Left lung (tissue), 10 donors: ENCODE measurements around the gene PCDHGA1. TPM values are rescaled to one million over a fixed set of nuclear protein-coding genes. Genes with fewer than 3 reads are reported as not detected.

Source experiments
- ATAC-seq: fragments of 200-7000 bp; cut with Tn5 transposase; one replicate; pipeline ENCODE4 v1.9.1; 2020; ENCODE audit warnings: moderate library complexity
- DNase-seq, 4 donors: peaks; one replicate each; pipeline ENCODE4 v3.0.0-alpha.2; 2013 to 2020
- H3K27ac ChIP-seq, 2 donors: fragments of 200-600 bp; sonication (generic) in 1 of 2; one replicate each; pipeline versions ENCODE4 v1.5.0 to v1.8.0; 2020 to 2021
- H3K27me3 ChIP-seq, 2 donors: fragments of 200-600 bp; sonication (generic) in 1 of 2; one replicate each; pipeline versions ENCODE4 v1.5.0 to v1.8.0; 2020 to 2021
- H3K36me3 ChIP-seq, 2 donors: fragments of 200-600 bp; sonication (generic) in 1 of 2; one replicate each; pipeline versions ENCODE4 v1.5.0 to v1.8.0; 2020 to 2021
- H3K4me1 ChIP-seq, 2 donors: fragments of 200-600 bp; one replicate each; pipeline ENCODE4 v1.8.0; 2021
- H3K4me3 ChIP-seq, 2 donors: fragments of 200-600 bp; sonication (generic) in 1 of 2; one replicate each; pipeline versions ENCODE4 v1.5.0 to v1.8.0; 2020 to 2021; ENCODE audit warnings: mild to moderate bottlenecking in 1 of 2
- H3K9me3 ChIP-seq, 2 donors: fragments of 200-600 bp; sonication (generic) in 1 of 2; one replicate each; pipeline versions ENCODE4 v1.5.0 to v1.8.0; 2020 to 2021
- CTCF ChIP-seq, 2 donors: fragments of 200-600 bp; sonication (generic) in 1 of 2; IDR thresholded peaks; one replicate each; pipeline versions ENCODE4 v1.5.0 to v1.8.0; 2021; ENCODE audit warnings: antibody characterized with exemption in 2 of 2
- intact Hi-C, 2 donors: fragments of 100-400 bp; cut with DNase I; formaldehyde crosslinking; loops; one replicate each; pipeline versions ENCODE4 v1.11.2 to v1.14.2; 2022
- polyA plus RNA-seq, 6 donors: library from polyadenylated mRNA; unstranded; fragments of 120-200 nt; gene quantifications; one replicate each; pipeline ENCODE4 v1.2.1, GENCODE V29; 2013; ENCODE audit not compliant: insufficient read length in 6 of 6
- total RNA-seq, 2 donors: library from RNA; stranded (reverse); fragmentation: NEBNext Ultra II Directional; extraction: Animal tissue kit (Norgen Biotek cat#: 25700); gene quantifications; one replicate each; pipeline ENCODE4 v1.2.1, GENCODE V29; 2021
- donor health status: DM: no; HTN: yes; CAD: no.
- donor health status: DM: no; HTN: no; CAD: no.

PCDHGA1 gene
- total and polyA plus RNA-seq, 8 donors, result 0.38 to 1.1 (median 0.75) TPM

- intact Hi-C loops, result no loop called here
- Histone ChIP-seq H3K9me3 (no peaks in the 10 kb centered on the region), H3K4me3 (peak overlapping the region; percentile 51 to 52), H3K27me3 (peaks cover 11 to 58% of the 10 kb centered on the region in 2 donors), H3K4me1 (peaks cover 20 to 25% of the 10 kb centered on the region in 2 donors), H3K27ac (no peak overlapping the region), H3K36me3 (no peaks in the 10 kb centered on the region)
- ATAC-seq (peak; percentile 34), DNase-seq (peak in 2 of 4 donors; percentile 73 to 91)
- peak in 1 of 2 donors; percentile 24 for TF ChIP-seq CTCF (IDR thresholded peaks at IDR 0.05)
These were observed 148.1 kb downstream of the PCDHGA1 start for GRCh38 chr5:141478321-141478945.

DNA sequence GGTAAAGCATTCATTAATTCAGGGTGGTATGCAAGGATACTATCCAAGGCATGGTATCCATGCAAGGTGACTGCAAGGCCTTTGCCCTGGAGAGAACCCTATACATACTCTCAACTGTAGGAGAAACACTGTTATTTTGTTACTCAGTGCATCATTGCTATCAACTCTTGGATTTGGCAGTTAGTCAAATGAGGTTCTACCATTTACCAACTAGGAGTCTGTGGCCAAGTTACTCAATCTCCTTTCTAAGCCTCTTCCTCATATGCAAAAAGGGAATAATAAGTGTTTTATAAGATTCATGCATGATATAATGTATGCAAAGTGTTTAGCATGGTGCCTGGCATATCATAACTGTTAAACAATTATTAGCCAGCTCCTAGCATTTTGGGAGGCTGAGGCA is 149.5 kb downstream of the PCDHGA1 start:
- DNase-seq (no peak), ATAC-seq (no peak)
- Histone ChIP-seq H3K27me3 (peaks cover 13 to 71% of the 10 kb centered on the region in 2 donors), H3K4me3 (peak overlapping the region in 1 of 2 donors; percentile 52), H3K36me3 (no peaks in the 10 kb centered on the region), H3K4me1 (peaks cover 25 to 31% of the 10 kb centered on the region in 2 donors), H3K9me3 (no peaks in the 10 kb centered on the region), H3K27ac (no peak overlapping the region)
- no peak for TF ChIP-seq CTCF (IDR thresholded peaks at IDR 0.05)
- intact Hi-C loops, result no loop called here

DNA sequence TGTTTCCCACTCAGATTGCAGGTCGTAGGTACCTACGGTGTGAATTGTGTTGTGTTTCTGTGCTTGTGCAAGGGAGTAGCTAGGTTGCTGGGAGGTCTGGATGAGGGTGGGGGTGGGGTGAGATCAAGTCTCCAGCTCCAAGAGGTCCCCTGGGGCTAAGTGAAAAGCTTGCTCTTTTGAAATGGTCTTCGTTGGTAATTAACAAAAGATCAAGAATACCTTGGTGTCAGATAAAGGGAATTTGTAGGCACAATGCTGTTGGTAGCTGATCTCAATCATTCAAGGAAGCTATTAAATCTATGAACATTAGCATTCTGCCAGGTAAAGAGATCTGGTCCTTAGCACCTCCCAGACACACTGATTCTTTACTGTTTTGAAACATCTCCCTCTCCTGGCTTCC is 153.6 kb downstream of the PCDHGA1 start:
- TF ChIP-seq CTCF (IDR thresholded peaks at IDR 0.05), result no peak
- no peak for DNase-seq
- no peak overlapping the region for H3K4me3 ChIP-seq
- no peak overlapping the region for H3K27ac ChIP-seq
- ATAC-seq, result no peak
- no peaks in the 10 kb centered on the region for H3K9me3 ChIP-seq
- peaks cover 0 to 15% of the 10 kb centered on the region in 2 donors for H3K36me3 ChIP-seq
- intact Hi-C loops, result no loop called here
- H3K4me1 ChIP-seq, result peaks cover 10 to 12% of the 10 kb centered on the region in 2 donors
- peaks cover 10 to 73% of the 10 kb centered on the region in 2 donors for H3K27me3 ChIP-seq

- no peak for ATAC-seq
- no peak for TF ChIP-seq CTCF (IDR thresholded peaks at IDR 0.05)
These were observed 154.0 kb downstream of the PCDHGA1 start for GRCh38 chr5:141484310-141484640.

GRCh38 chr5:141484641-141485311 is 154.5 kb downstream of the PCDHGA1 start, which contains the start of gene PCDHGC4:
Gene PCDHGC4 (plus strand): TSS chr5:141485030. CDS start chr5:141485174, 144 bp downstream.
- peak within 1 kb of the TSS in 1 of 2 donors; percentile 13 for H3K4me3 ChIP-seq
- peak; percentile 38 for ATAC-seq
- TF ChIP-seq CTCF (IDR thresholded peaks at IDR 0.05), result no peak
- H3K4me1 ChIP-seq, result peaks cover 6 to 10% of the 10 kb centered on the region in 2 donors
- DNase-seq, result peak in 1 of 4 donors; percentile 59
- peaks cover 0 to 15% of the 10 kb centered on the region in 2 donors for H3K36me3 ChIP-seq
- peaks cover 10 to 73% of the 10 kb centered on the region in 2 donors for H3K27me3 ChIP-seq
- H3K9me3 ChIP-seq, result no peaks in the 10 kb centered on the region
- intact Hi-C loops, result no loop called here
- H3K27ac ChIP-seq, result no peak within 1 kb of the TSS

More at GRCh38 chr5:141484310-141484640, 154.0 kb downstream of the PCDHGA1 start:
- Histone ChIP-seq H3K4me1 (peaks cover 10 to 11% of the 10 kb centered on the region in 2 donors), H3K9me3 (no peaks in the 10 kb centered on the region), H3K27ac (no peak overlapping the region), H3K4me3 (peak overlapping the region in 1 of 2 donors; percentile 13), H3K27me3 (peaks cover 10 to 72% of the 10 kb centered on the region in 2 donors), H3K36me3 (peaks cover 0 to 15% of the 10 kb centered on the region in 2 donors)
- DNase-seq, result no peak
- intact Hi-C loops, result no loop called here
